NCI-H510A treated with DMSO at 0.1 percent for 48 hours (cell line): Measurements from ENCODE around the gene MRPL33.

ENCODE experiments used
- DNase-seq: peaks from one replicate; lab custom pipeline; 2025; lab: John Stamatoyannopoulos, UW

The MRPL33 gene

GRCh38 chr2:27771548-27772335 is at the start of gene MRPL33:
Gene MRPL33, plus strand, starts transcription at chr2:27771719. Its CDS starts 59 bp downstream, at chr2:27771778.
- peak; percentile 86 for DNase-seq

- DNase-seq, result no peak
Observed at GRCh38 chr2:27721884-27722485, 49.5 kb upstream of the MRPL33 start.

GRCh38 chr2:27723372-27724144 is 48.0 kb upstream of the MRPL33 start:
- peak; percentile 73 for DNase-seq

GRCh38 chr2:27724191-27724590 is 47.3 kb upstream of the MRPL33 start:
- DNase-seq, result no peak

GRCh38 chr2:27724905-27725701 is 46.4 kb upstream of the MRPL33 start:
- no peak for DNase-seq

GRCh38 chr2:27727257-27727656 is 44.3 kb upstream of the MRPL33 start:
- no peak for DNase-seq

- no peak for DNase-seq
Observed at GRCh38 chr2:27728081-27728858, 43.2 kb upstream of the MRPL33 start.

- no peak for DNase-seq
Observed at GRCh38 chr2:27729198-27729597, 42.3 kb upstream of the MRPL33 start.

GRCh38 chr2:27729614-27730013 is 41.9 kb upstream of the MRPL33 start:
- DNase-seq, result no peak

- DNase-seq, result no peak
Observed at GRCh38 chr2:27730261-27730662, 41.3 kb upstream of the MRPL33 start.

GRCh38 chr2:27730980-27731691 is 40.4 kb upstream of the MRPL33 start:
- no peak for DNase-seq

GRCh38 chr2:27734305-27734704 is 37.2 kb upstream of the MRPL33 start:
- DNase-seq, result no peak

- peak; percentile 46 for DNase-seq
Observed at GRCh38 chr2:27735263-27735904, 36.1 kb upstream of the MRPL33 start.

GRCh38 chr2:27736031-27736889 is 35.3 kb upstream of the MRPL33 start:
- no peak for DNase-seq

- no peak for DNase-seq
Observed at GRCh38 chr2:27736890-27737204, 34.7 kb upstream of the MRPL33 start.

GRCh38 chr2:27737676-27738348 is 33.7 kb upstream of the MRPL33 start:
- DNase-seq, result no peak

GRCh38 chr2:27738349-27739057 is 33.0 kb upstream of the MRPL33 start:
- DNase-seq, result no peak

- no peak for DNase-seq
Observed at GRCh38 chr2:27739058-27739373, 32.5 kb upstream of the MRPL33 start.
